Occipital lobe (tissue), 2 donors: ENCODE data around the gene ZNF664. TPM values are rescaled to one million over a fixed set of nuclear protein-coding genes. Genes with fewer than 3 reads are reported as not detected.

Experiments
- DNase-seq: peaks from one replicate; lab custom pipeline; 2025; lab: John Stamatoyannopoulos, UW
- total RNA-seq: library from RNA; depleted of rRNA; stranded (reverse); fragments of >200 nt; gene quantifications from one replicate; pipeline ENCODE4 v1.2.3, GENCODE V29; 2014

Gene ZNF664
- total RNA-seq, 1 donor from 2014 or later, result 67.5 TPM

GRCh38 chr12:124007826-124008570, 35.0 kb downstream of the ZNF664 start:
- DNase-seq, result no peak

GRCh38 chr12:124008595-124008994, 35.6 kb downstream of the ZNF664 start:
- DNase-seq, result no peak

GRCh38 chr12:124009781-124010180, 36.8 kb downstream of the ZNF664 start:
- no peak for DNase-seq

- no peak for DNase-seq
Measured at GRCh38 chr12:124010687-124011086, 37.7 kb downstream of the ZNF664 start.

- DNase-seq, result no peak
Measured at GRCh38 chr12:124011435-124012115, 38.6 kb downstream of the ZNF664 start.

GRCh38 chr12:124013073-124013472, 40.1 kb downstream of the ZNF664 start:
- DNase-seq, result no peak

GRCh38 chr12:124015494-124016461, 42.8 kb downstream of the ZNF664 start:
- DNase-seq, result no peak

- DNase-seq, result no peak
Measured at GRCh38 chr12:124017064-124017463, 44.0 kb downstream of the ZNF664 start.

- no peak for DNase-seq
Measured at GRCh38 chr12:124018539-124018938, 45.5 kb downstream of the ZNF664 start.

- no peak for DNase-seq
Measured at GRCh38 chr12:124019115-124019514, 46.1 kb downstream of the ZNF664 start.

- no peak for DNase-seq
Measured at GRCh38 chr12:124020514-124020949, 47.5 kb downstream of the ZNF664 start.

- DNase-seq, result no peak
Measured at GRCh38 chr12:124021007-124021406, 48.0 kb downstream of the ZNF664 start.

GRCh38 chr12:124022161-124022560, 49.1 kb downstream of the ZNF664 start:
- DNase-seq, result no peak

GRCh38 chr12:124024263-124024678, 51.3 kb downstream of the ZNF664 start:
- DNase-seq, result no peak

- no peak for DNase-seq
Measured at GRCh38 chr12:124024776-124025175, 51.8 kb downstream of the ZNF664 start.

GRCh38 chr12:124025661-124026060, 52.6 kb downstream of the ZNF664 start:
- no peak for DNase-seq

- DNase-seq, result peak; percentile 37
Measured at GRCh38 chr12:124026755-124027745, 54.0 kb downstream of the ZNF664 start.

GRCh38 chr12:124027753-124028554, 54.9 kb downstream of the ZNF664 start:
- no peak for DNase-seq

- DNase-seq, result no peak
Measured at GRCh38 chr12:124028555-124028925, 55.5 kb downstream of the ZNF664 start.

GRCh38 chr12:124030008-124030407, 57.0 kb downstream of the ZNF664 start:
- no peak for DNase-seq
